Thoracic aorta (tissue), 2 donors: Measurements from ENCODE around the gene CLSTN3. TPM values are rescaled to one million over a fixed set of nuclear protein-coding genes. Genes with fewer than 3 reads are reported as not detected.

Experiments
- ATAC-seq: fragments of 150-250 bp; one replicate; pipeline ENCODE4 v1.8.0; 2017; ENCODE audit warnings: low read depth; ENCODE audit not compliant: insufficient number of reproducible peaks, low FRiP score
- DNase-seq: peaks from one replicate; pipeline ENCODE4 v3.0.0-alpha.2; 2020; ENCODE audit warnings: low spot score
- H3K27ac ChIP-seq, 2 donors: fragments of 200-600 bp; sonication (generic); 1 replicate in 1 of 2; 2 replicates in 1 of 2; pipeline ENCODE4 v1.5.1; 2016; ENCODE audit warnings: mild to moderate bottlenecking in 2 of 2, moderate library complexity in 2 of 2
- H3K27me3 ChIP-seq: fragments of 200-600 bp; sonication (generic); replicated peaks from 2 replicates; pipeline ENCODE4 v1.6.0; 2016; ENCODE audit warnings: mild to moderate bottlenecking; ENCODE audit not compliant: insufficient read depth
- H3K36me3 ChIP-seq: fragments of 200-600 bp; sonication (generic); one replicate; pipeline ENCODE4 v1.5.1; 2016
- H3K4me1 ChIP-seq, 2 donors: fragments of 200-600 bp; sonication (generic); 1 replicate in 1 of 2; 2 replicates in 1 of 2; pipeline versions ENCODE4 v1.5.1 to v1.6.0; 2016; ENCODE audit warnings: low read depth in 2 of 2, mild to moderate bottlenecking in 1 of 2; ENCODE audit not compliant: control insufficient read depth in 1 of 2
- H3K4me3 ChIP-seq: fragments of 200-600 bp; sonication (generic); 2 replicates; pipeline ENCODE4 v1.5.1; 2016; ENCODE audit warnings: mild to moderate bottlenecking
- H3K9me3 ChIP-seq: fragments of 200-600 bp; sonication (generic); 2 replicates; pipeline ENCODE4 v1.5.1; 2016
- CTCF ChIP-seq: fragments of 200-600 bp; sonication (generic); IDR thresholded peaks from one replicate; pipeline ENCODE4 v1.5.1; 2019; ENCODE audit warnings: antibody characterized with exemption
- total RNA-seq, 2 donors: library from RNA; depleted of rRNA; stranded (reverse); fragments of >200 nt; gene quantifications; one replicate each; pipeline versions ENCODE4 v1.1.0 to v1.2.3, GENCODE V29; 2016

CLSTN3 gene
- total RNA-seq, 2 donors from 2014 or later = 27.2 to 28.9 TPM

GRCh38 chr12:7100239-7100638, 29.9 kb upstream of the CLSTN3 start:
- ATAC-seq (no peak), DNase-seq (no peak)
- Histone ChIP-seq H3K27me3 (no peaks in the 10 kb centered on the region), H3K4me3 (no peak overlapping the region), H3K4me1 (peaks cover 0 to 2% of the 10 kb centered on the region in 2 donors), H3K36me3 (peaks cover 23% of the 10 kb centered on the region), H3K27ac (no peak overlapping the region), H3K9me3 (no peaks in the 10 kb centered on the region)
- no peak for TF ChIP-seq CTCF

- no peaks in the 10 kb centered on the region for H3K9me3 ChIP-seq
- peaks cover 0 to 3% of the 10 kb centered on the region in 2 donors for H3K4me1 ChIP-seq
- no peak overlapping the region for H3K27ac ChIP-seq
- ATAC-seq (no peak), DNase-seq (no peak)
- no peaks in the 10 kb centered on the region for H3K27me3 ChIP-seq
- peaks cover 23% of the 10 kb centered on the region for H3K36me3 ChIP-seq
- TF ChIP-seq CTCF = no peak
- no peak overlapping the region for H3K4me3 ChIP-seq
Observed at GRCh38 chr12:7101047-7101693, 29.0 kb upstream of the CLSTN3 start.

GRCh38 chr12:7101694-7102131, 28.5 kb upstream of the CLSTN3 start:
- DNase-seq (no peak), ATAC-seq (no peak)
- Histone ChIP-seq H3K27me3 (no peaks in the 10 kb centered on the region), H3K27ac (no peak overlapping the region), H3K36me3 (peaks cover 23% of the 10 kb centered on the region), H3K9me3 (no peaks in the 10 kb centered on the region), H3K4me3 (no peak overlapping the region), H3K4me1 (peaks cover 2 to 4% of the 10 kb centered on the region in 2 donors)
- no peak for TF ChIP-seq CTCF

- H3K36me3 ChIP-seq = peaks cover 20% of the 10 kb centered on the region
- TF ChIP-seq CTCF = no peak
- no peak for ATAC-seq
Observed at GRCh38 chr12:7102582-7102981, 27.6 kb upstream of the CLSTN3 start.

GRCh38 chr12:7103837-7104584, 26.2 kb upstream of the CLSTN3 start:
- no peak overlapping the region for H3K4me3 ChIP-seq
- DNase-seq = no peak
- no peaks in the 10 kb centered on the region for H3K27me3 ChIP-seq
- peaks cover 7 to 16% of the 10 kb centered on the region in 2 donors for H3K4me1 ChIP-seq
- H3K27ac ChIP-seq = no peak overlapping the region
- no peak for ATAC-seq
- H3K9me3 ChIP-seq = no peaks in the 10 kb centered on the region
- no peak for TF ChIP-seq CTCF
- peaks cover 15% of the 10 kb centered on the region for H3K36me3 ChIP-seq

More at GRCh38 chr12:7102582-7102981, 27.6 kb upstream of the CLSTN3 start:
- Histone ChIP-seq H3K4me3 (no peak overlapping the region), H3K4me1 (peaks cover 7 to 10% of the 10 kb centered on the region in 2 donors), H3K27me3 (no peaks in the 10 kb centered on the region), H3K9me3 (no peaks in the 10 kb centered on the region), H3K27ac (no peak overlapping the region)
- DNase-seq = no peak
